HepG2 (cell line): ENCODE measurements around the gene TXNRD1. TPM values are rescaled to one million over a fixed set of nuclear protein-coding genes. Genes with fewer than 3 reads are reported as not detected.
A peak's percentile ranks its signal among the peaks of the same experiment; 100 is the strongest.

Source experiments
- ATAC-seq: fragments of 200-7000 bp; cut with Tn5 transposase; 3 replicates; pipeline ENCODE4 v1.9.1; 2020; ENCODE audit warnings: mild to moderate bottlenecking, moderate library complexity
- BruUV-seq: library from RNA; stranded (reverse); fragments of 400-500 nt; replicated peaks from 2 replicates; lab custom pipeline; 2021; lab: Mats Ljungman, UMichigan
- CTCF ChIA-PET: fragments of 300-600 bp; formaldehyde crosslinking; extraction: SDS; loops from one replicate; lab custom pipeline; 2021; ENCODE audit warnings: low total read pairs, inconsistent platforms, low intra/inter-chr PET ratio; lab: Yijun Ruan, JAX
- POLR2A ChIA-PET: fragments of 350-600 bp; sonication (Branson Sonifier 250); formaldehyde crosslinking; loops from one replicate; lab custom pipeline; 2020; ENCODE audit warnings: antibody characterized with exemption, inconsistent platforms; lab: Yijun Ruan, JAX
- DNase-seq: peaks from one replicate; pipeline ENCODE4 v3.0.0-alpha.2; 2015; ENCODE audit warnings: low spot score
- FAIRE-seq: peaks from 3 replicates; lab custom pipeline; 2011; peaks lifted over from hg19 to GRCh38; lab: Jason Lieb, UNC
- H2AFZ ChIP-seq: one replicate; pipeline ENCODE4 v1.6.1; 2011; ENCODE audit warnings: low read length, inconsistent platforms
- H3K27ac ChIP-seq: fragments of 300-600 bp; 3 replicates; pipeline ENCODE4 v1.8.0; 2011; ENCODE audit warnings: mixed run types, mild to moderate bottlenecking, mixed read lengths, low read length, inconsistent platforms; ENCODE audit not compliant: insufficient read depth; ENCODE audit errors: extremely low read length
- H3K27me3 ChIP-seq, 2 experiments: fragments of 200-600 bp in 1 of 2; 2 replicates in 1 of 2; 3 replicates in 1 of 2; pipeline versions ENCODE4 v1.6.0 to v1.8.0; 2011; ENCODE audit warnings: low read length in 2 of 2, mild to moderate bottlenecking in 2 of 2, moderate library complexity in 2 of 2, inconsistent platforms in 1 of 2; ENCODE audit not compliant: insufficient read depth in 2 of 2, control insufficient read depth in 1 of 2
- H3K36me3 ChIP-seq, 2 experiments: fragments of 200-600 bp in 1 of 2; replicated peaks in 1 of 2; 2 replicates in 1 of 2; 3 replicates in 1 of 2; pipeline versions ENCODE4 v1.5.1 to v1.8.0; 2011; ENCODE audit warnings: low read length in 2 of 2, inconsistent platforms in 1 of 2; ENCODE audit not compliant: insufficient read depth in 2 of 2, control insufficient read depth in 1 of 2
- H3K4me1 ChIP-seq: 2 replicates; pipeline ENCODE4 v1.5.1; 2012; ENCODE audit warnings: low read length, inconsistent platforms; ENCODE audit not compliant: insufficient read depth
- H3K4me2 ChIP-seq: 2 replicates; pipeline ENCODE4 v1.6.0; 2011; ENCODE audit warnings: low read depth, low read length, inconsistent platforms
- H3K4me3 ChIP-seq, 3 experiments: fragments of 200-600 bp in 1 of 3; sonication (generic), shearing (Covaris generic) in 1 of 3; replicated peaks in 1 of 3; 2 replicates each; pipeline ENCODE4 v1.5.1; 2011 to 2016; ENCODE audit warnings: low read length in 3 of 3, inconsistent platforms in 2 of 3, low read depth in 2 of 3, mild to moderate bottlenecking in 2 of 3, control low read depth in 1 of 3, mixed read lengths in 1 of 3; ENCODE audit not compliant: insufficient read depth in 1 of 3
- H3K79me2 ChIP-seq: one replicate; pipeline ENCODE4 v1.6.1; 2011; ENCODE audit warnings: low read length, inconsistent platforms; ENCODE audit not compliant: insufficient read depth
- H3K9ac ChIP-seq: 2 replicates; pipeline ENCODE4 v1.6.0; 2011; ENCODE audit warnings: mild to moderate bottlenecking, low read depth, low read length, inconsistent platforms; ENCODE audit not compliant: insufficient read depth
- H3K9me3 ChIP-seq: 2 replicates; pipeline ENCODE4 v1.5.1; 2012; ENCODE audit warnings: mild to moderate bottlenecking, low read length
- H4K20me1 ChIP-seq: 2 replicates; pipeline ENCODE4 v1.6.0; 2011; ENCODE audit warnings: inconsistent platforms, mild to moderate bottlenecking, low read length, moderate library complexity; ENCODE audit not compliant: insufficient read depth
- CEBPG ChIP-seq: IDR thresholded peaks from 2 replicates; pipeline ENCODE4 v1.6.1; 2016
- HOXA7 ChIP-seq: sonication (generic); formaldehyde crosslinking; IDR thresholded peaks from 2 replicates; pipeline ENCODE4 v1.8.1; 2022; ENCODE audit warnings: mild to moderate bottlenecking, missing genetic modification reagents, moderate library complexity
- MXI1 ChIP-seq: IDR thresholded peaks from 3 replicates; pipeline ENCODE4 v1.6.1; 2012; ENCODE audit warnings: low read depth, low read length, inconsistent platforms, borderline replicate concordance
- NFE2L1 ChIP-seq: sonication (generic); formaldehyde crosslinking; IDR thresholded peaks from 2 replicates; pipeline ENCODE4 v1.4.0; 2020; ENCODE audit warnings: missing genetic modification reagents, mild to moderate bottlenecking, borderline replicate concordance
- RARA ChIP-seq: IDR thresholded peaks from 2 replicates; pipeline ENCODE4 v1.6.1; 2016; ENCODE audit warnings: missing genetic modification reagents, missing compliant biosample characterization
- SOX13 ChIP-seq, 3 experiments: fragments of 450-650 bp in 1 of 3; sonication (generic) in 1 of 3; formaldehyde crosslinking in 1 of 3; IDR thresholded peaks in 2 of 3; conservative IDR thresholded peaks in 1 of 3; 2 replicates each; pipeline versions ENCODE4 v1.5.0 to v1.6.1; 2016 to 2020; ENCODE audit warnings: antibody characterized with exemption in 1 of 3, mild to moderate bottlenecking in 1 of 3, missing compliant biosample characterization in 1 of 3, missing genetic modification reagents in 1 of 3, moderate library complexity in 1 of 3
- TOE1 ChIP-seq: sonication (generic); formaldehyde crosslinking; IDR thresholded peaks from 2 replicates; pipeline ENCODE4 v1.4.0; 2020; ENCODE audit warnings: mild to moderate bottlenecking, missing genetic modification reagents
- ZEB1 ChIP-seq: IDR thresholded peaks from 2 replicates; pipeline ENCODE4 v1.6.1; 2012; ENCODE audit warnings: mild to moderate bottlenecking, low read depth, inconsistent platforms; ENCODE audit not compliant: insufficient replicate concordance
- ZNF83 ChIP-seq: sonication (generic); formaldehyde crosslinking; IDR thresholded peaks from 2 replicates; pipeline ENCODE4 v1.4.0; 2020; ENCODE audit warnings: missing genetic modification reagents, mild to moderate bottlenecking, borderline replicate concordance
- WGBS: methylation state at CpG from one replicate; pipeline ENCODE4 v1.1.6; 2017; ENCODE audit warnings: low lambda C conversion rate; 5-methylcytosine and 5-hydroxymethylcytosine counted together
- in situ Hi-C: cut with HindIII; loops from 2 replicates; pipeline ENCODE4 v1.10.0; 2017; ENCODE audit warnings: low pct_unique_long_range_greater_than_20kb; ENCODE audit not compliant: extremely low pct_ligation_motif_present
- intact Hi-C: fragments of 100-400 bp; cut with micrococcal nuclease; formaldehyde crosslinking; loops from one replicate; pipeline ENCODE4 v1.10.0; 2022; ENCODE audit not compliant: unreplicated experiment
- polyA plus RNA-seq, 8 experiments: library from polyadenylated mRNA; depleted of rRNA in 3 of 8; stranded (reverse) in 7 of 8; unstranded in 1 of 8; fragments of >200 nt; fragmentation: Illumina TruSeq in 4 of 8; extraction: Trizol in 4 of 8; gene quantifications; 2 replicates each; pipeline versions ENCODE4 v1.2.1 to v1.2.3, GENCODE V29; 2011 to 2016; ENCODE audit warnings: low read depth in 4 of 8, missing spikeins in 1 of 8, mixed read lengths in 1 of 8; ENCODE audit not compliant: insufficient read depth in 1 of 8
- total RNA-seq, 5 experiments: library from RNA; depleted of rRNA; stranded (reverse); fragments of >200 nt; fragmentation: Illumina TruSeq; extraction: Trizol; gene quantifications; 2 replicates each; pipeline ENCODE4 v1.2.3, GENCODE V29; 2016; ENCODE audit warnings: low read depth in 1 of 5
- TF ChIP-seq, protein P1 (sequence below): sonication (generic); formaldehyde crosslinking; IDR thresholded peaks from 2 replicates; pipeline ENCODE4 v1.5.0; 2020; ENCODE audit warnings: mild to moderate bottlenecking, missing genetic modification reagents
- TF ChIP-seq, protein P2 (sequence below): sonication (generic); formaldehyde crosslinking; IDR thresholded peaks from 2 replicates; pipeline ENCODE4 v1.4.0; 2020; ENCODE audit warnings: missing genetic modification reagents
- TF ChIP-seq, protein P3 (sequence below): sonication (generic); formaldehyde crosslinking; IDR thresholded peaks from 2 replicates; pipeline ENCODE4 v1.5.0; 2020; ENCODE audit warnings: mild to moderate bottlenecking, missing genetic modification reagents

The TXNRD1 gene
- total and polyA plus RNA-seq, 2 of the 13 experiments (the other 11 are each of a cell fraction or from before 2014, with no cell fraction given): 54.0 to 190 TPM

DNA sequence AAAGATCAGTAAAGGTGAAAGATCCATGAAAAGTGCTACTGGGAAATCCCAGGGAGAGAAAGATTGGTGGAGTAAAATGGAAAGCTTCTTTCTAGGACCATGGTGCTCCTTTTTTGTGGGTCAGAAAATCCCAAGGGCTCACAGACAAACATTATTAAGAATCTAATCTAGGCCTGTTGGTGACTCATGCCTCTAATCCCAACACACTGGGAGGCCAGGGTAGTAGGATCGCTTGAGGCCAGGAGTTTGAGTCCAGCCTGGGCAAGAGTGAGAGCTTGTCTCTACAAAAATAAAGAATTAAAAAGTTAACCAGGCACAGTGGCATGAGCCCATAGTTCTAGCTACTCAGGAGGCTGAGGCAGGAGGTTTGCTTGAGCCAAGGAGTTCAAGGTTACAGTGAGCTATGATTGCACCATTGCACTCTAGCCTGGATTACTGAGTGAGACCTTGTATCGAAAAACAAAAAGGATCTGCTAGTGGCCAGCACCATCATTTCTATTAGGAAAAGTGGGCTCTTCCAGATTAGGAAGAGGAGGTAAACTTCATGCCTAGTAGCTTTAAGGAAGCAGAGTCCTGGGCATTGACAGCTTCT, 43.0 kb downstream of the TXNRD1 start:
- no peaks in the 10 kb centered on the region for H3K36me3 ChIP-seq
- H3K27me3 ChIP-seq: no peaks in the 10 kb centered on the region
- no peak; the same call in 2 of the 3 replicates for ATAC-seq
- H3K4me3 ChIP-seq: no peak overlapping the region
- no peaks in the 10 kb centered on the region for H3K79me2 ChIP-seq
- no peak overlapping the region for H2AFZ ChIP-seq
- H3K9ac ChIP-seq: no peak overlapping the region
- no peaks in the 10 kb centered on the region for H4K20me1 ChIP-seq
- intact Hi-C loops: no loop called here
- no TSS peak for BruUV-seq
- ChIA-PET POLR2A (no interaction called here), CTCF (no interaction called here)
- 52% methylated on average over 2 of the region's 2 CpGs for WGBS
- H3K9me3 ChIP-seq: no peaks in the 10 kb centered on the region
- no peak overlapping the region for H3K27ac ChIP-seq
- H3K4me2 ChIP-seq: no peak overlapping the region
- in situ Hi-C loops: no loop called here
- DNase-seq: no peak
- peaks cover 18% of the 10 kb centered on the region; the same call in 1 of the 2 replicates for H3K4me1 ChIP-seq
- FAIRE-seq: no peak
- TF ChIP-seq SOX13 (IDR thresholded peaks at IDR 0.05) (no peak), SOX13 (CRISPR knock-in tag; conservative IDR thresholded peaks at IDR 0.05 in 1 of 2, IDR thresholded peaks at IDR 0.05 in 1 of 2) (no peak), ZEB1 (no peak), HOXA7 (CRISPR knock-in tag) (no peak), ZNF83 (CRISPR knock-in tag) (no peak), CEBPG (CRISPR knock-in tag) (0 out of 2 replicates have a peak, but pooled peaks have one; percentile 31), NFE2L1 (no peak), RARA (CRISPR knock-in tag) (0 out of 2 replicates have a peak, but pooled peaks have one; percentile 22), TOE1 (CRISPR knock-in tag) (no peak), MXI1 (no peak)
- TF ChIP-seq, protein P1, sequence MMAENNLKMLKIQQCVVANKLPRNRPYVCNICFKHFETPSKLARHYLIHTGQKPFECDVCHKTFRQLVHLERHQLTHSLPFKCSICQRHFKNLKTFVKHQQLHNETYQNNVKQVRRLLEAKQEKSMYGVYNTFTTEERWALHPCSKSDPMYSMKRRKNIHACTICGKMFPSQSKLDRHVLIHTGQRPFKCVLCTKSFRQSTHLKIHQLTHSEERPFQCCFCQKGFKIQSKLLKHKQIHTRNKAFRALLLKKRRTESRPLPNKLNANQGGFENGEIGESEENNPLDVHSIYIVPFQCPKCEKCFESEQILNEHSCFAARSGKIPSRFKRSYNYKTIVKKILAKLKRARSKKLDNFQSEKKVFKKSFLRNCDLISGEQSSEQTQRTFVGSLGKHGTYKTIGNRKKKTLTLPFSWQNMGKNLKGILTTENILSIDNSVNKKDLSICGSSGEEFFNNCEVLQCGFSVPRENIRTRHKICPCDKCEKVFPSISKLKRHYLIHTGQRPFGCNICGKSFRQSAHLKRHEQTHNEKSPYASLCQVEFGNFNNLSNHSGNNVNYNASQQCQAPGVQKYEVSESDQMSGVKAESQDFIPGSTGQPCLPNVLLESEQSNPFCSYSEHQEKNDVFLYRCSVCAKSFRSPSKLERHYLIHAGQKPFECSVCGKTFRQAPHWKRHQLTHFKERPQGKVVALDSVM (CRISPR knock-in tag): peak; percentile 93
- TF ChIP-seq, protein P2, sequence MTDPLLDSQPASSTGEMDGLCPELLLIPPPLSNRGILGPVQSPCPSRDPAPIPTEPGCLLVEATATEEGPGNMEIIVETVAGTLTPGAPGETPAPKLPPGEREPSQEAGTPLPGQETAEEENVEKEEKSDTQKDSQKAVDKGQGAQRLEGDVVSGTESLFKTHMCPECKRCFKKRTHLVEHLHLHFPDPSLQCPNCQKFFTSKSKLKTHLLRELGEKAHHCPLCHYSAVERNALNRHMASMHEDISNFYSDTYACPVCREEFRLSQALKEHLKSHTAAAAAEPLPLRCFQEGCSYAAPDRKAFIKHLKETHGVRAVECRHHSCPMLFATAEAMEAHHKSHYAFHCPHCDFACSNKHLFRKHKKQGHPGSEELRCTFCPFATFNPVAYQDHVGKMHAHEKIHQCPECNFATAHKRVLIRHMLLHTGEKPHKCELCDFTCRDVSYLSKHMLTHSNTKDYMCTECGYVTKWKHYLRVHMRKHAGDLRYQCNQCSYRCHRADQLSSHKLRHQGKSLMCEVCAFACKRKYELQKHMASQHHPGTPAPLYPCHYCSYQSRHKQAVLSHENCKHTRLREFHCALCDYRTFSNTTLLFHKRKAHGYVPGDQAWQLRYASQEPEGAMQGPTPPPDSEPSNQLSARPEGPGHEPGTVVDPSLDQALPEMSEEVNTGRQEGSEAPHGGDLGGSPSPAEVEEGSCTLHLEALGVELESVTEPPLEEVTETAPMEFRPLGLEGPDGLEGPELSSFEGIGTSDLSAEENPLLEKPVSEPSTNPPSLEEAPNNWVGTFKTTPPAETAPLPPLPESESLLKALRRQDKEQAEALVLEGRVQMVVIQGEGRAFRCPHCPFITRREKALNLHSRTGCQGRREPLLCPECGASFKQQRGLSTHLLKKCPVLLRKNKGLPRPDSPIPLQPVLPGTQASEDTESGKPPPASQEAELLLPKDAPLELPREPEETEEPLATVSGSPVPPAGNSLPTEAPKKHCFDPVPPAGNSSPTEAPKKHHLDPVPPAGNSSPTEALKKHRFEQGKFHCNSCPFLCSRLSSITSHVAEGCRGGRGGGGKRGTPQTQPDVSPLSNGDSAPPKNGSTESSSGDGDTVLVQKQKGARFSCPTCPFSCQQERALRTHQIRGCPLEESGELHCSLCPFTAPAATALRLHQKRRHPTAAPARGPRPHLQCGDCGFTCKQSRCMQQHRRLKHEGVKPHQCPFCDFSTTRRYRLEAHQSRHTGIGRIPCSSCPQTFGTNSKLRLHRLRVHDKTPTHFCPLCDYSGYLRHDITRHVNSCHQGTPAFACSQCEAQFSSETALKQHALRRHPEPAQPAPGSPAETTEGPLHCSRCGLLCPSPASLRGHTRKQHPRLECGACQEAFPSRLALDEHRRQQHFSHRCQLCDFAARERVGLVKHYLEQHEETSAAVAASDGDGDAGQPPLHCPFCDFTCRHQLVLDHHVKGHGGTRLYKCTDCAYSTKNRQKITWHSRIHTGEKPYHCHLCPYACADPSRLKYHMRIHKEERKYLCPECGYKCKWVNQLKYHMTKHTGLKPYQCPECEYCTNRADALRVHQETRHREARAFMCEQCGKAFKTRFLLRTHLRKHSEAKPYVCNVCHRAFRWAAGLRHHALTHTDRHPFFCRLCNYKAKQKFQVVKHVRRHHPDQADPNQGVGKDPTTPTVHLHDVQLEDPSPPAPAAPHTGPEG (CRISPR knock-in tag): no peak
- TF ChIP-seq, protein P3, sequence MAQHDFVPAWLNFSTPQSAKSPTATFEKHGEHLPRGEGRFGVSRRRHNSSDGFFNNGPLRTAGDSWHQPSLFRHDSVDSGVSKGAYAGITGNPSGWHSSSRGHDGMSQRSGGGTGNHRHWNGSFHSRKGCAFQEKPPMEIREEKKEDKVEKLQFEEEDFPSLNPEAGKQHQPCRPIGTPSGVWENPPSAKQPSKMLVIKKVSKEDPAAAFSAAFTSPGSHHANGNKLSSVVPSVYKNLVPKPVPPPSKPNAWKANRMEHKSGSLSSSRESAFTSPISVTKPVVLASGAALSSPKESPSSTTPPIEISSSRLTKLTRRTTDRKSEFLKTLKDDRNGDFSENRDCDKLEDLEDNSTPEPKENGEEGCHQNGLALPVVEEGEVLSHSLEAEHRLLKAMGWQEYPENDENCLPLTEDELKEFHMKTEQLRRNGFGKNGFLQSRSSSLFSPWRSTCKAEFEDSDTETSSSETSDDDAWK (CRISPR knock-in tag): no peak
